Measurements from ENCODE around the gene KIAA0753. TPM values are rescaled to one million over a fixed set of nuclear protein-coding genes. Genes with fewer than 3 reads are reported as not detected.

Gene KIAA0753
- total RNA-seq, 1 experiment from 2014 or later = 13.0 TPM

- TF ChIP-seq POLR2AphosphoS5 (IDR thresholded peaks at IDR 0.05; ENCODE audit: low read depth, low read length) (no peak), CTCF (IDR thresholded peaks at IDR 0.05) (no peak), REST (IDR thresholded peaks at IDR 0.05; ENCODE audit: insufficient read depth in 1 of 2, low read depth in 2 of 2, low read length in 1 of 2) (no peak), SIN3A (IDR thresholded peaks at IDR 0.05; ENCODE audit: borderline replicate concordance, insufficient read depth, low read depth, low read length) (no peak), TCF7L2 (IDR thresholded peaks at IDR 0.05; ENCODE audit: low read depth, low read length) (no peak)
Observed at GRCh38 chr17:6668219-6668618, 27.7 kb upstream of the KIAA0753 start.

GRCh38 chr17:6667516-6667915, 27.0 kb upstream of the KIAA0753 start:
- no peak for ATAC-seq
- Histone ChIP-seq H3K36me3 (ENCODE audit: control insufficient read depth, insufficient read depth, low read length) (no peaks in the 10 kb centered on the region), H3K4me1 (ENCODE audit: control insufficient read depth, insufficient read depth, low read length) (no peaks in the 10 kb centered on the region), H3K4me3 (ENCODE audit: low read depth in 2 of 2, low read length in 2 of 2) (no peak overlapping the region), H3K27me3 (ENCODE audit: control insufficient read depth, insufficient read depth, low read length) (peaks cover 2% of the 10 kb centered on the region; the same call in 1 of the 2 replicates), H3K9me3 (ENCODE audit: control insufficient read depth, insufficient read depth, low read depth, low read length) (no peaks in the 10 kb centered on the region), H3K27ac (ENCODE audit: low read length) (no peak overlapping the region)
- intact Hi-C loops (cut with micrococcal nuclease; ENCODE audit: unreplicated experiment) = no loop called here
- CTCF ChIA-PET = interaction anchor here (0.7 kb wide), 1 partner anchor 246 kb away, joined by 6 read pairs; no protein-coding TSS in a partner anchor
- no peak for TF ChIP-seq REST (IDR thresholded peaks at IDR 0.05; ENCODE audit: insufficient read depth in 1 of 2, low read depth in 2 of 2, low read length in 1 of 2)
- no peak for TF ChIP-seq POLR2AphosphoS5 (IDR thresholded peaks at IDR 0.05; ENCODE audit: low read depth, low read length)
- no peak for TF ChIP-seq SIN3A (IDR thresholded peaks at IDR 0.05; ENCODE audit: borderline replicate concordance, insufficient read depth, low read depth, low read length)
- no peak for TF ChIP-seq CTCF (IDR thresholded peaks at IDR 0.05)
- no peak for TF ChIP-seq TCF7L2 (IDR thresholded peaks at IDR 0.05; ENCODE audit: low read depth, low read length)
- POLR2A ChIA-PET = no interaction called here
- no TSS peak for BruUV-seq (replicated peaks)
- DNase-seq (ENCODE audit: low read depth, low spot score) = no peak
- in situ Hi-C loops (cut with HindIII; ENCODE audit: low pct_unique_long_range_greater_than_20kb, low sequenced_read_pairs) = no loop called here

More at GRCh38 chr17:6668219-6668618, 27.7 kb upstream of the KIAA0753 start:
- Histone ChIP-seq H3K27me3 (ENCODE audit: control insufficient read depth, insufficient read depth, low read length) (no peaks in the 10 kb centered on the region), H3K4me1 (ENCODE audit: control insufficient read depth, insufficient read depth, low read length) (no peaks in the 10 kb centered on the region), H3K36me3 (ENCODE audit: control insufficient read depth, insufficient read depth, low read length) (no peaks in the 10 kb centered on the region), H3K9me3 (ENCODE audit: control insufficient read depth, insufficient read depth, low read depth, low read length) (no peaks in the 10 kb centered on the region), H3K27ac (ENCODE audit: low read length) (no peak overlapping the region), H3K4me3 (ENCODE audit: low read depth in 2 of 2, low read length in 2 of 2) (no peak overlapping the region)
- DNase-seq (ENCODE audit: low read depth, low spot score) (no peak), ATAC-seq (no peak)
- CTCF ChIA-PET = no interaction called here
- in situ Hi-C loops (cut with HindIII; ENCODE audit: low pct_unique_long_range_greater_than_20kb, low sequenced_read_pairs) (no loop called here), intact Hi-C loops (cut with micrococcal nuclease; ENCODE audit: unreplicated experiment) (no loop called here)
- no TSS peak for BruUV-seq (replicated peaks)
- POLR2A ChIA-PET = no interaction called here

Data from Panc1 (cell line).